Panc1 (cell line): ENCODE results near the gene TAX1BP1.

ENCODE experiments used
- POLR2AphosphoS5 ChIP-seq: IDR thresholded peaks from 2 replicates; pipeline ENCODE4 v1.6.1; 2012; ENCODE audit warnings: mild to moderate bottlenecking, low read depth, low read length, moderate library complexity
- TF ChIP-seq, protein P1 (sequence below): fragments of 450-650 bp; IDR thresholded peaks from 2 replicates; pipeline ENCODE4 v1.5.1; 2017; ENCODE audit warnings: mild to moderate bottlenecking

DNA sequence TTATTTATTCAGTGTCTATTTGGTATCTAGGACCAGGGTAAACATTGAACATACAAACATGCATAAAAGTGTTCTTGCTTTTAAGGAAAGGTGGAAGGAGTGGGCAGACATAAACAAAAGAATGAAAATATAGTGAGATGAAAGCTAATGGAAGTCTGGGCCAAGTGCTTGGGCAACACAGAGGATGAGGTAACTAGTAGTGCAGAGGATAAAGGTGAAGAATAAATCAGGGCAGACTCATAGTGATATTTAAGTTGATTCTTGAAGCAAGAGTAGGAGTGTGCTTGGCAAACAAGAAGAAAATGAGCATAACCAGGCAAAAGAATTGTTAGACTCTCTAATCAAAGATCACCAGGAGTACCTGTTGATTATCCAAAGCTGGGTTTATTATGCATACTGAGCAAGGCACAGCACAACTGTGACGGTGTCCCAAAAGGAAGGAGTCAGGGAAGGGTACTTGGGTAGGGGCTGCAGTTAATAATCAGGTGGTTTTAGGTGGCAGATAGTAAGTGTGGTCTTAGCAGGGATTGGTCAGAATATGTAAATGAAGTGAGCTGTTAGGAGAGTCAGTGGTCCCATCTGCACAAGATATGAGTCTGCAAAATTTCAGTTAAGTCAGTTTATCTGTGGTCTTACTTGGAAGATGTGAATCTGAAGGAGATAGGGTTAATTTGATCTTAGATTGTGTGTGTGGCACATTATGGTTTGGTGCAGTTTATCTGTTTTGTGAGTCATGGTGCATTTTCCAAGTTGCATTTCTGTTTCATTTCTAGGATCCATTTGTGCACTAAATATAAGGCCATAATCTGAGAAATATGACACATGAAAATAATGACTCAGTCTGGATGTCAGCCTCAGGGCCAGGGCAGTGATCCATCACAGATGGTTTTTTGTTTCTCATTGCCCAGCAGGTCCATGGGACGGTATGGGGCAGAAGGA is 30.6 kb upstream of the TAX1BP1 start:
- TF ChIP-seq, protein P1, sequence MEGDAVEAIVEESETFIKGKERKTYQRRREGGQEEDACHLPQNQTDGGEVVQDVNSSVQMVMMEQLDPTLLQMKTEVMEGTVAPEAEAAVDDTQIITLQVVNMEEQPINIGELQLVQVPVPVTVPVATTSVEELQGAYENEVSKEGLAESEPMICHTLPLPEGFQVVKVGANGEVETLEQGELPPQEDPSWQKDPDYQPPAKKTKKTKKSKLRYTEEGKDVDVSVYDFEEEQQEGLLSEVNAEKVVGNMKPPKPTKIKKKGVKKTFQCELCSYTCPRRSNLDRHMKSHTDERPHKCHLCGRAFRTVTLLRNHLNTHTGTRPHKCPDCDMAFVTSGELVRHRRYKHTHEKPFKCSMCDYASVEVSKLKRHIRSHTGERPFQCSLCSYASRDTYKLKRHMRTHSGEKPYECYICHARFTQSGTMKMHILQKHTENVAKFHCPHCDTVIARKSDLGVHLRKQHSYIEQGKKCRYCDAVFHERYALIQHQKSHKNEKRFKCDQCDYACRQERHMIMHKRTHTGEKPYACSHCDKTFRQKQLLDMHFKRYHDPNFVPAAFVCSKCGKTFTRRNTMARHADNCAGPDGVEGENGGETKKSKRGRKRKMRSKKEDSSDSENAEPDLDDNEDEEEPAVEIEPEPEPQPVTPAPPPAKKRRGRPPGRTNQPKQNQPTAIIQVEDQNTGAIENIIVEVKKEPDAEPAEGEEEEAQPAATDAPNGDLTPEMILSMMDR = no peak
- no peak for TF ChIP-seq POLR2AphosphoS5
